WTC11 (cell line): Measurements from ENCODE around the gene IL36G. TPM values are rescaled to one million over a fixed set of nuclear protein-coding genes. Genes with fewer than 3 reads are reported as not detected.

Source experiments
- ATAC-seq: fragments of 200-7000 bp; cut with Tn5 transposase; 2 replicates; pipeline ENCODE4 v1.10.0; 2021; ENCODE audit warnings: mild to moderate bottlenecking, moderate library complexity
- CTCF ChIA-PET: fragments of 300-600 bp; sonication (Branson Sonifier 250); formaldehyde crosslinking; loops from one replicate; lab custom pipeline; 2021; ENCODE audit warnings: antibody characterized with exemption; lab: Charles Lee
- POLR2A ChIA-PET: fragments of 350-600 bp; sonication (Branson Sonifier 250); formaldehyde crosslinking; loops from one replicate; lab custom pipeline; 2021; ENCODE audit warnings: antibody characterized with exemption; lab: Charles Lee
- DNase-seq: peaks from one replicate; pipeline ENCODE4 v3.0.0; 2021; ENCODE audit warnings: low spot score
- H3K27ac Mint-ChIP-seq: 2 replicates; pipeline ENCODE4 v1.8.0; 2021; ENCODE audit warnings: mixed read lengths
- H3K27me3 Mint-ChIP-seq: 2 replicates; pipeline ENCODE4 v1.8.0; 2021; ENCODE audit warnings: low read depth, mild to moderate bottlenecking, moderate library complexity, mixed read lengths
- H3K36me3 Mint-ChIP-seq: 2 replicates; pipeline ENCODE4 v1.8.0; 2021; ENCODE audit warnings: mixed read lengths
- H3K4me1 Mint-ChIP-seq: 2 replicates; pipeline ENCODE4 v1.8.0; 2022; ENCODE audit warnings: mixed read lengths
- H3K4me3 Mint-ChIP-seq: 2 replicates; pipeline ENCODE4 v1.8.0; 2021; ENCODE audit warnings: mild to moderate bottlenecking, moderate library complexity, mixed read lengths
- H3K9me3 Mint-ChIP-seq: 2 replicates; pipeline ENCODE4 v1.8.0; 2021; ENCODE audit warnings: mixed read lengths
- ATF2 ChIP-seq: sonication (generic); formaldehyde crosslinking; IDR thresholded peaks from 2 replicates; pipeline ENCODE4 v1.8.1; 2022; ENCODE audit warnings: low read depth, missing genetic modification reagents, borderline replicate concordance
- ATF6 ChIP-seq: sonication (generic); formaldehyde crosslinking; IDR thresholded peaks from 2 replicates; pipeline ENCODE4 v1.8.1; 2023; ENCODE audit warnings: mild to moderate bottlenecking, missing genetic modification reagents
- CREB1 ChIP-seq: sonication (generic); formaldehyde crosslinking; IDR thresholded peaks from 2 replicates; pipeline ENCODE4 v1.8.0; 2023; ENCODE audit warnings: mild to moderate bottlenecking, missing genetic modification reagents
- GTF2I ChIP-seq: fragments of 250-450 bp; sonication (Bioruptor Pico); conservative IDR thresholded peaks from 2 replicates; pipeline ENCODE4 v1.4.0; 2021; ENCODE audit warnings: mild to moderate bottlenecking
- HMGA2 ChIP-seq: fragments of 250-450 bp; sonication (Bioruptor Pico); IDR thresholded peaks from 2 replicates; pipeline ENCODE4 v1.4.0; 2021; ENCODE audit warnings: mild to moderate bottlenecking, moderate library complexity
- MLX ChIP-seq: sonication (generic); formaldehyde crosslinking; IDR thresholded peaks from 2 replicates; pipeline ENCODE4 v1.8.1; 2023; ENCODE audit warnings: mild to moderate bottlenecking, missing genetic modification reagents, moderate library complexity
- MYBL2 ChIP-seq: sonication (generic); formaldehyde crosslinking; IDR thresholded peaks from 2 replicates; pipeline ENCODE4 v1.8.1; 2023; ENCODE audit warnings: mild to moderate bottlenecking, moderate library complexity, missing genetic modification reagents
- NFYB ChIP-seq: sonication (generic); formaldehyde crosslinking; conservative IDR thresholded peaks from 2 replicates; pipeline ENCODE4 v1.8.0; 2022; ENCODE audit warnings: low read depth, missing genetic modification reagents
- NR1H2 ChIP-seq: sonication (generic); formaldehyde crosslinking; IDR thresholded peaks from 2 replicates; pipeline ENCODE4 v1.9.0; 2021; ENCODE audit warnings: mild to moderate bottlenecking, moderate library complexity, missing genetic modification reagents
- RELA ChIP-seq: sonication (generic); formaldehyde crosslinking; IDR thresholded peaks from 2 replicates; pipeline ENCODE4 v1.8.1; 2022; ENCODE audit warnings: missing genetic modification reagents, mild to moderate bottlenecking, borderline replicate concordance
- SP1 ChIP-seq: sonication (generic); formaldehyde crosslinking; conservative IDR thresholded peaks from 2 replicates; pipeline ENCODE4 v1.8.1; 2022; ENCODE audit warnings: missing genetic modification reagents
- STAT6 ChIP-seq: sonication (generic); formaldehyde crosslinking; conservative IDR thresholded peaks from 2 replicates; pipeline ENCODE4 v1.8.1; 2023; ENCODE audit warnings: mild to moderate bottlenecking, low read depth, missing genetic modification reagents, moderate library complexity
- ZBTB21 ChIP-seq: sonication (generic); formaldehyde crosslinking; IDR thresholded peaks from 2 replicates; pipeline ENCODE4 v1.8.1; 2023; ENCODE audit warnings: mild to moderate bottlenecking, missing genetic modification reagents, borderline replicate concordance
- ZNF232 ChIP-seq: sonication (generic); formaldehyde crosslinking; IDR thresholded peaks from 2 replicates; pipeline ENCODE4 v1.8.0; 2022; ENCODE audit warnings: mild to moderate bottlenecking, missing genetic modification reagents
- total RNA-seq: library from RNA; stranded (reverse); gene quantifications from 3 replicates; pipeline ENCODE4 v1.2.3, GENCODE V29; 2021

The IL36G gene
- total RNA-seq, 1 experiment from 2014 or later, result not detected

GRCh38 chr2:113021312-113021711 is 43.5 kb downstream of the IL36G start:
- DNase-seq (no peak), ATAC-seq (no peak)
- H3K36me3 Mint-ChIP-seq, result no peaks in the 10 kb centered on the region; the same call in 1 of the 2 replicates
- H3K4me1 Mint-ChIP-seq, result no peaks in the 10 kb centered on the region
- CTCF ChIA-PET, result no interaction called here
- H3K9me3 Mint-ChIP-seq, result peaks cover 40% of the 10 kb centered on the region
- no peak overlapping the region for H3K4me3 Mint-ChIP-seq
- TF ChIP-seq ZBTB21 (CRISPR knock-in tag) (no peak), GTF2I (no peak), NFYB (no peak), RELA (CRISPR knock-in tag) (no peak), ZNF232 (no peak), ATF6 (CRISPR knock-in tag) (no peak), STAT6 (CRISPR knock-in tag) (no peak), HMGA2 (CRISPR knock-in tag) (no peak), MLX (CRISPR knock-in tag) (no peak), ATF2 (CRISPR knock-in tag) (no peak), CREB1 (CRISPR knock-in tag) (no peak)
- H3K27me3 Mint-ChIP-seq, result peaks cover 63% of the 10 kb centered on the region
- POLR2A ChIA-PET, result no interaction called here
- H3K27ac Mint-ChIP-seq, result no peak overlapping the region

- no peaks in the 10 kb centered on the region for H3K36me3 Mint-ChIP-seq
- DNase-seq (no peak), ATAC-seq (no peak)
- TF ChIP-seq MYBL2 (CRISPR knock-in tag) (no peak), NR1H2 (CRISPR knock-in tag) (no peak)
- peaks cover 36% of the 10 kb centered on the region for H3K27me3 Mint-ChIP-seq
- peaks cover 12% of the 10 kb centered on the region for H3K4me1 Mint-ChIP-seq
- peaks cover 14% of the 10 kb centered on the region for H3K9me3 Mint-ChIP-seq
- ChIA-PET POLR2A (no interaction called here), CTCF (no interaction called here)
- H3K4me3 Mint-ChIP-seq, result no peak overlapping the region
- H3K27ac Mint-ChIP-seq, result no peak overlapping the region
These were observed 47.0 kb downstream of the IL36G start for GRCh38 chr2:113024764-113025163.

GRCh38 chr2:113025737-113026136 is 47.9 kb downstream of the IL36G start:
- H3K27ac Mint-ChIP-seq, result no peak overlapping the region
- DNase-seq (no peak), ATAC-seq (no peak)
- H3K4me3 Mint-ChIP-seq, result no peak overlapping the region
- no peak for TF ChIP-seq SP1 (CRISPR knock-in tag)
- no peaks in the 10 kb centered on the region for H3K36me3 Mint-ChIP-seq
- POLR2A ChIA-PET, result no interaction called here
- peaks cover 32% of the 10 kb centered on the region for H3K27me3 Mint-ChIP-seq
- CTCF ChIA-PET, result no interaction called here
- peaks cover 12% of the 10 kb centered on the region for H3K4me1 Mint-ChIP-seq
- peaks cover 17% of the 10 kb centered on the region for H3K9me3 Mint-ChIP-seq
